Upper lobe of right lung (tissue), 1 donor: Measurements from ENCODE around the gene SOCS6. TPM values are rescaled to one million over a fixed set of nuclear protein-coding genes. Genes with fewer than 3 reads are reported as not detected.

Experiments
- ATAC-seq: fragments of 200-7000 bp; cut with Tn5 transposase; one replicate; pipeline ENCODE4 v1.9.1; 2020; ENCODE audit warnings: mild to moderate bottlenecking, moderate library complexity
- DNase-seq: peaks from one replicate; pipeline ENCODE4 v3.0.0-alpha.2; 2020
- H3K27ac ChIP-seq: fragments of 200-600 bp; one replicate; pipeline ENCODE4 v1.8.0; 2022
- H3K27me3 ChIP-seq: fragments of 200-600 bp; one replicate; pipeline ENCODE4 v1.8.0; 2022; ENCODE audit warnings: mild to moderate bottlenecking
- H3K36me3 ChIP-seq: fragments of 200-600 bp; one replicate; pipeline ENCODE4 v1.8.0; 2022
- H3K4me1 ChIP-seq: fragments of 200-600 bp; one replicate; pipeline ENCODE4 v1.8.0; 2022
- H3K4me3 ChIP-seq: fragments of 200-600 bp; one replicate; pipeline ENCODE4 v1.8.0; 2022; ENCODE audit warnings: mild to moderate bottlenecking
- H3K9me3 ChIP-seq: fragments of 200-600 bp; one replicate; pipeline ENCODE4 v1.8.0; 2022
- CTCF ChIP-seq: fragments of 200-600 bp; IDR thresholded peaks from one replicate; pipeline ENCODE4 v1.8.0; 2022; ENCODE audit warnings: antibody characterized with exemption
- intact Hi-C: fragments of 100-400 bp; cut with DNase I; formaldehyde crosslinking; loops from one replicate; pipeline ENCODE4 v1.11.0; 2022
- total RNA-seq: library from RNA; stranded (reverse); fragmentation: NEBNext Ultra II Directional; extraction: Animal tissue kit (Norgen Biotek cat#: 25700); gene quantifications from one replicate; pipeline ENCODE4 v1.2.1, GENCODE V29; 2021
- donor health status: DM: no; HTN: yes; CAD: no; lungs with severe emphysema.

The SOCS6 gene
- total RNA-seq, 1 donor from 2014 or later = 20.9 TPM

- TF ChIP-seq CTCF = no peak
- intact Hi-C loops = no loop called here
- Histone ChIP-seq H3K27me3 (no peaks in the 10 kb centered on the region), H3K4me1 (no peaks in the 10 kb centered on the region), H3K4me3 (no peak overlapping the region), H3K36me3 (no peaks in the 10 kb centered on the region), H3K27ac (no peak overlapping the region), H3K9me3 (no peaks in the 10 kb centered on the region)
- DNase-seq = no peak
- no peak for ATAC-seq
Observed at GRCh38 chr18:70377317-70377799, 88.5 kb downstream of the SOCS6 start.

GRCh38 chr18:70377857-70378701 is 89.2 kb downstream of the SOCS6 start:
- intact Hi-C loops = no loop called here
- H3K36me3 ChIP-seq = no peaks in the 10 kb centered on the region
- no peak overlapping the region for H3K27ac ChIP-seq
- no peaks in the 10 kb centered on the region for H3K27me3 ChIP-seq
- H3K4me3 ChIP-seq = no peak overlapping the region
- DNase-seq (no peak), ATAC-seq (no peak)
- no peak for TF ChIP-seq CTCF
- H3K9me3 ChIP-seq = no peaks in the 10 kb centered on the region
- no peaks in the 10 kb centered on the region for H3K4me1 ChIP-seq

Other genes starting within 250 kb of the SOCS6 start
- 13.0 TPM for gene RTTN, start 83.4 kb upstream of the SOCS6 start, total RNA-seq